Sigmoid colon (tissue), 4 donors: ENCODE data around the gene ATP9A.

ENCODE experiments used
- EP300 ChIP-seq, 4 donors: sonication (generic); formaldehyde crosslinking; IDR thresholded peaks; one replicate each; pipeline ENCODE4 v1.6.1; 2017; ENCODE audit warnings: antibody characterized with exemption in 4 of 4
- POLR2A ChIP-seq, 2 donors: fragments of 450-650 bp; IDR thresholded peaks; one replicate each; pipeline ENCODE4 v1.6.1; 2016; ENCODE audit warnings: antibody characterized with exemption in 2 of 2, mild to moderate bottlenecking in 2 of 2, moderate library complexity in 2 of 2
- TF ChIP-seq, protein P1 (sequence below), 4 experiments: fragments of 450-650 bp in 3 of 4; fragments of 200-600 bp in 1 of 4; IDR thresholded peaks; one replicate each; pipeline ENCODE4 v1.5.1; 2016 to 2019; ENCODE audit warnings: antibody characterized with exemption in 4 of 4, mild to moderate bottlenecking in 3 of 4, moderate library complexity in 2 of 4

DNA sequence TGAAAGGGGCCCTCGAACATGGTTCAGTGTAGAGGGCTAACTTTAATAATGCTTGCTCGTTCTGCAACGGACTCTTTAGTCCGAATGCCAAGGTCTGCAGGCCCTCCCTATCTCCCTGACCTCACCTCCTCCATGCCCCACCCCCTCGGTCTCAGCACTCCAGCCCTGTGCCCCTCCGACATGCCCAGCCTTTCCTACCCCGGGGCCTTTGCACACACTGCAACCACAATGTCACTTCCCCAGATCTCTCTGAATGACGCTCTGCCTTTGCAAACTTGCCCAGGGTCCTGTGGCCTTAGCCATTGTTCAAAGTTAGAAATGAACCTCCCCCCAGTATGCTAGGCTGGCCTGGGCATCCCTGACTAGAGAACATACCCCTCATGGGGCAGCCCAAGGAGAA lies 175.6 kb downstream of the ATP9A start:
- TF ChIP-seq POLR2A (IDR thresholded peaks at IDR 0.05) (no peak), EP300 (IDR thresholded peaks at IDR 0.05) (no peak)
- TF ChIP-seq, protein P1, sequence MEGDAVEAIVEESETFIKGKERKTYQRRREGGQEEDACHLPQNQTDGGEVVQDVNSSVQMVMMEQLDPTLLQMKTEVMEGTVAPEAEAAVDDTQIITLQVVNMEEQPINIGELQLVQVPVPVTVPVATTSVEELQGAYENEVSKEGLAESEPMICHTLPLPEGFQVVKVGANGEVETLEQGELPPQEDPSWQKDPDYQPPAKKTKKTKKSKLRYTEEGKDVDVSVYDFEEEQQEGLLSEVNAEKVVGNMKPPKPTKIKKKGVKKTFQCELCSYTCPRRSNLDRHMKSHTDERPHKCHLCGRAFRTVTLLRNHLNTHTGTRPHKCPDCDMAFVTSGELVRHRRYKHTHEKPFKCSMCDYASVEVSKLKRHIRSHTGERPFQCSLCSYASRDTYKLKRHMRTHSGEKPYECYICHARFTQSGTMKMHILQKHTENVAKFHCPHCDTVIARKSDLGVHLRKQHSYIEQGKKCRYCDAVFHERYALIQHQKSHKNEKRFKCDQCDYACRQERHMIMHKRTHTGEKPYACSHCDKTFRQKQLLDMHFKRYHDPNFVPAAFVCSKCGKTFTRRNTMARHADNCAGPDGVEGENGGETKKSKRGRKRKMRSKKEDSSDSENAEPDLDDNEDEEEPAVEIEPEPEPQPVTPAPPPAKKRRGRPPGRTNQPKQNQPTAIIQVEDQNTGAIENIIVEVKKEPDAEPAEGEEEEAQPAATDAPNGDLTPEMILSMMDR (IDR thresholded peaks at IDR 0.05) = no peak
